Muscle of leg (tissue), 11 donors: Measurements from ENCODE around the gene INPPL1. TPM values are rescaled to one million over a fixed set of nuclear protein-coding genes. Genes with fewer than 3 reads are reported as not detected.
"Not testable (repeated sequence)": the region's sequence is repeated elsewhere in the genome, so short reads cannot be mapped to it uniquely, and the experiment has no call there.

Experiments used
- DNase-seq: peaks from one replicate; pipeline ENCODE4 v3.0.0; 2013
- H3K27ac ChIP-seq: one replicate; pipeline ENCODE4 v1.5.1; 2013; ENCODE audit warnings: mild to moderate bottlenecking, low read length, control low read depth
- H3K27me3 ChIP-seq: one replicate; pipeline ENCODE4 v1.6.1; 2013; ENCODE audit warnings: low read length; ENCODE audit not compliant: control insufficient read depth, insufficient read depth
- H3K36me3 ChIP-seq: one replicate; pipeline ENCODE4 v1.6.1; 2013; ENCODE audit warnings: low read length; ENCODE audit not compliant: control insufficient read depth, insufficient read depth
- H3K4me1 ChIP-seq: one replicate; pipeline ENCODE4 v1.6.1; 2013; ENCODE audit warnings: low read length; ENCODE audit not compliant: control insufficient read depth, insufficient read depth
- H3K4me3 ChIP-seq: one replicate; pipeline ENCODE4 v1.5.1; 2013; ENCODE audit warnings: low read length, control low read depth
- H3K9me3 ChIP-seq: replicated peaks from 2 replicates; pipeline ENCODE4 v1.6.1; 2013; ENCODE audit warnings: low read depth, low read length; ENCODE audit not compliant: control insufficient read depth
- WGBS: methylation state at CpG from one replicate; pipeline ENCODE4 v1.1.5; 2013; ENCODE audit warnings: missing lambda C conversion rate; ENCODE audit not compliant: insufficient coverage; 5-methylcytosine and 5-hydroxymethylcytosine counted together
- polyA plus RNA-seq, 8 donors: library from polyadenylated mRNA; unstranded; fragments of 120-200 nt; gene quantifications; one replicate each; pipeline versions ENCODE4 v1.2.1 to v1.2.3, GENCODE V29; 2013; ENCODE audit warnings: inconsistent platforms in 1 of 8, low replicate concordance in 1 of 8; ENCODE audit not compliant: insufficient read length in 8 of 8, insufficient read depth in 1 of 8
- total RNA-seq: library from RNA; stranded (reverse); fragments of 120-200 nt; gene quantifications from one replicate; pipeline ENCODE4 v1.2.4, GENCODE V29; 2013

INPPL1 gene
- total and polyA plus RNA-seq, 9 donors: 87.7 to 211 (median 159) TPM

- WGBS: 67% methylated on average over 1 of the region's 2 CpGs
- Histone ChIP-seq H3K27me3 (peaks cover 9% of the 10 kb centered on the region), H3K4me1 (no peaks in the 10 kb centered on the region), H3K36me3 (no peaks in the 10 kb centered on the region), H3K9me3 (no peaks in the 10 kb centered on the region), H3K4me3 (no peak overlapping the region), H3K27ac (no peak overlapping the region)
- no peak for DNase-seq
Measured at GRCh38 chr11:72259490-72259889, 34.9 kb downstream of the INPPL1 start.

DNA sequence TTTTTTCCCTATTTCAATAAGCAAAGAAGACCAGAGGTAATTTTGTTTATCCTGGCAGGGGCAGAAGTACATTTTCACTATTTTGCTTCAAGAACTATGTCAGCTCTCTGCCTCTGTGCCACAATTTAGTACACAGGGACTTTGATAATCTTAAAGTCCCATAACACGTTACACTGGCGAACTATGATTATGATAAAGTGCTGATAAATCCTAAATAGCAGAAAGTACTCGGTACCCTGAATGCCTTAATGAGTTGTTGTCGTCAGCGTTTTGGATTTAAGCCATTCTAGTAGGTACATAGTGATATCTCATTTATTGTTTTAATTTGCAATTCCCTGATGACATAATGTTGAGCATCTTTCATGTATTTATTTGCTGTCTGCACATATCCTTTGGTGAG lies 36.0 kb downstream of the INPPL1 start:
- no peak overlapping the region for H3K4me3 ChIP-seq
- no peak overlapping the region for H3K27ac ChIP-seq
- no peaks in the 10 kb centered on the region for H3K9me3 ChIP-seq
- no peaks in the 10 kb centered on the region for H3K36me3 ChIP-seq
- no peak for DNase-seq
- H3K27me3 ChIP-seq: peaks cover 7% of the 10 kb centered on the region
- H3K4me1 ChIP-seq: no peaks in the 10 kb centered on the region
- WGBS: no CpG with 5 or more reads among the region's 5 CpGs

DNA sequence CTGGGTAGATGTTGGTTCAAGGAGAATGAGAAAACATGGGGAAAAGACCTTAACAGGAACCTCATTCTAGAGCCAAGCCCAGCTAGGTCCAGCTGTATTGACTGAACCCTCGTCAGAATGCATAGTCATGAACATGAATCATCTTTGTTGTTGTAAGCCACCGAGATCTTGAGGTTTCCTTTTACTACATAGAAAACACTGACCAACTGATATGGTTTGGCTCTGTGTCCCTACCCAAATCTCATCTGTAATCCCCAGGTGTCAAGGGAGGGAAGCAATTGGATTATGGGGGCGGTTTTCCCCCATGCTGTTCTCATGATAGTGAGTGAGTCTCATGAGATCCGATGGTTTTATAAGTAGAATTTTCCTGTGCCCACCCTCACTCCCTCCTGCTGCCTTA lies 38.8 kb downstream of the INPPL1 start:
- H3K9me3 ChIP-seq: no peaks in the 10 kb centered on the region
- WGBS: 40% methylated on average over 1 of the region's 4 CpGs
- no peak overlapping the region for H3K27ac ChIP-seq
- DNase-seq: no peak
- peaks cover 2% of the 10 kb centered on the region for H3K27me3 ChIP-seq
- H3K4me1 ChIP-seq: no peaks in the 10 kb centered on the region
- H3K4me3 ChIP-seq: no peak overlapping the region
- no peaks in the 10 kb centered on the region for H3K36me3 ChIP-seq

DNA sequence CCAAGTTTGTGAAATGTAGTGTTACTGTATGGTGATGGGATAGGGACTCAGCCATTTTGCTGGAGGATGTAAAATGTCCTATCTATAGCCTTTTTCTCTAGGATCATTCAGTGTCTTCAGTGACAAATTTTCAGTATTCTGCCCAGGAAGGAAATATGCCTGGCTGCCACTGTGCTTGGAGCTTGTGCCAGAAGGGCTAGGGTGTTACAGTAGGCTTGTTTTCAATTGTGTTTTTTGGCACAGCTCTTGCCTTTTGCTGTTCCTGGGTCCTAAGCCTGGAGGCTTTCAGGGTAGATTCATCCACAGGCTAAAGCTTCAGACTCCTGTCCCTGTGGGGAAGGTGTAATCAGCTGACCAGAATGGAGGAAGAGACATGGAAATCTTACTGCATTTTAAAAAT lies 41.4 kb downstream of the INPPL1 start:
- Histone ChIP-seq H3K27ac (no peak overlapping the region), H3K4me3 (no peak overlapping the region), H3K4me1 (no peaks in the 10 kb centered on the region), H3K9me3 (no peaks in the 10 kb centered on the region), H3K27me3 (peaks cover 7% of the 10 kb centered on the region), H3K36me3 (no peaks in the 10 kb centered on the region)
- no peak for DNase-seq

DNA sequence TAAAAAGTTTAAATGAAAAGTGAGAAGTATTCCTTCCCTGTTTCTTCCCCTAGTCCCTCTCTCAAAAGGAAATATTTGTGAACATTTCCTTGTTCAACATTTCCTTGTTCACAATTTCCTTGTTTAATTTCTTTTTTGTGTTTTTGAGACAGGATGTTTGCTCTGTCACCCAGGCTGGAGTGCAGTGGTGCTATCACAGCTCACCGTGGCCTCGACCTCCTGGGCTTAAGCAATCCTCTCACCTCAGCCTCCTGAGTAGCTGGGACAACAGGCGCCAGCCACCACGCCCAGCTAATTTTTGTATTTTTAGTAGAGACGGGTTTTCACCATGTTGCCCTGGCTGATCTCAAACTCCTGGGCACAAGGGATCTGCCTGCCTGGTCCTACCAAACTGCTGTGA lies 42.4 kb downstream of the INPPL1 start:
- not testable (repeated sequence) for H3K9me3 ChIP-seq, H3K27me3 ChIP-seq
- 90% methylated on average over 3 of the region's 5 CpGs for WGBS

GRCh38 chr11:72267956-72268617 lies 43.5 kb downstream of the INPPL1 start:
- Histone ChIP-seq H3K4me3 (no peak overlapping the region), H3K27ac (no peak overlapping the region), H3K9me3 (no peaks in the 10 kb centered on the region), H3K27me3 (peaks cover 7% of the 10 kb centered on the region), H3K36me3 (no peaks in the 10 kb centered on the region), H3K4me1 (no peaks in the 10 kb centered on the region)
- DNase-seq: no peak
- WGBS: no CpG with 5 or more reads among the region's 2 CpGs

More for the DNA sequence above, 42.4 kb downstream of the INPPL1 start:
- not testable (repeated sequence) for H3K36me3 ChIP-seq, H3K4me3 ChIP-seq, H3K27ac ChIP-seq, H3K4me1 ChIP-seq, DNase-seq

- no peaks in the 10 kb centered on the region for H3K4me1 ChIP-seq
- H3K4me3 ChIP-seq: no peak overlapping the region
- H3K27me3 ChIP-seq: peaks cover 5% of the 10 kb centered on the region
- WGBS: no CpG with 5 or more reads among the region's 1 CpG
- no peaks in the 10 kb centered on the region for H3K36me3 ChIP-seq
- H3K9me3 ChIP-seq: no peaks in the 10 kb centered on the region
- no peak overlapping the region for H3K27ac ChIP-seq
- no peak for DNase-seq
Measured at GRCh38 chr11:72271980-72272379, 47.4 kb downstream of the INPPL1 start.

DNA sequence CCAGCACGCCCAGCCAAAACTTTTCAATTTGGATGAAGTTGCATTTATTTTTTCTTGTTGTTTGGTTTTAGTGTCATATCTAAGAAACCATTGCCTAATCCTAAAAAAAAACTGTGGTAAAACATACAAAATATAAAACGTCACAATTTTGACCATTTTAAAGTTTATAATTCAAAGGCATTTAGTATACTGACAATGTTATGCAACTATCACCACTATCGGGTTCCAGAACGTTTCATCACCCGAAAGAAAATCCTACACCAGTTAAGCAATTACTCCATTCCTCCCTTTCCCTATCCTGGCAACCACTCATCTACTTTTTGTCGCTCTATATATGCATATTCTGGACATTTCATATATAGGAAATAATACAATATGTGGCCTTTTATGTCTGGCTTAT lies 49.9 kb downstream of the INPPL1 start:
- no peaks in the 10 kb centered on the region for H3K9me3 ChIP-seq
- no peaks in the 10 kb centered on the region for H3K36me3 ChIP-seq
- H3K27me3 ChIP-seq: peaks cover 5% of the 10 kb centered on the region
- H3K4me1 ChIP-seq: no peaks in the 10 kb centered on the region
- DNase-seq: no peak
- no peak overlapping the region for H3K27ac ChIP-seq
- H3K4me3 ChIP-seq: no peak overlapping the region
- WGBS: no CpG with 5 or more reads among the region's 6 CpGs

DNA sequence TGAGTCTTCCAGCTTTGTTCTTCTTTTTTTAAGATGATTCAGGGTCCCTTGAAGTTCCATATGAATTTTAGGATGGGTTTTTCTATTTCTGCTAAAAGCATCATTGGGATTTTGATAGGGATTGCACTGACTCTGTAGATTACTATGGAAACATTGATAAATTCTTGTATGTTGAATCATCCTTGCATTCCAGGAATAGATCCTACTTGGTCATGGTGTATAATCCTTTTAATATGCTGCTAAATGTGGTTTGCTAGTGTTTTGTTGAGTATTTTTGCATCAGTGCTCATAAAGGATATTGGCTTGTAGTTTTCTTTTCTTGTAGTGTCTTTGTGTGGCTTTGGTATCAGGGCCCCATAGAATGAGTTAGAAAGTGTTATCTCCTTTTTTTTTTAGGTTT lies 54.3 kb downstream of the INPPL1 start:
- Histone ChIP-seq H3K4me3 (no peak overlapping the region), H3K27ac (no peak overlapping the region), H3K27me3 (no peaks in the 10 kb centered on the region), H3K36me3 (no peaks in the 10 kb centered on the region), H3K9me3 (no peaks in the 10 kb centered on the region), H3K4me1 (no peaks in the 10 kb centered on the region)
- DNase-seq: peak; percentile 20

GRCh38 chr11:72280037-72280436 lies 55.5 kb downstream of the INPPL1 start:
- H3K27me3 ChIP-seq: no peaks in the 10 kb centered on the region
- WGBS: 86% methylated on average over 10 of the region's 12 CpGs

GRCh38 chr11:72280726-72281315 lies 56.3 kb downstream of the INPPL1 start:
- Histone ChIP-seq H3K4me1 (no peaks in the 10 kb centered on the region), H3K4me3 (no peak overlapping the region), H3K36me3 (no peaks in the 10 kb centered on the region), H3K27ac (no peak overlapping the region), H3K27me3 (no peaks in the 10 kb centered on the region), H3K9me3 (no peaks in the 10 kb centered on the region)
- 89% methylated on average over 20 of the region's 24 CpGs for WGBS
- DNase-seq: no peak

More at GRCh38 chr11:72280037-72280436, 55.5 kb downstream of the INPPL1 start:
- Histone ChIP-seq H3K27ac (no peak overlapping the region), H3K36me3 (no peaks in the 10 kb centered on the region), H3K4me1 (no peaks in the 10 kb centered on the region), H3K9me3 (no peaks in the 10 kb centered on the region), H3K4me3 (no peak overlapping the region)
- DNase-seq: no peak
